H1 (cell line): ENCODE results near the gene LY86. TPM values are rescaled to one million over a fixed set of nuclear protein-coding genes. Genes with fewer than 3 reads are reported as not detected.

Experiments used
- BCL11A ChIP-seq, 2 experiments: IDR thresholded peaks; one replicate each; pipeline ENCODE4 v1.6.1; 2011; ENCODE audit warnings: low read depth in 2 of 2, low read length in 2 of 2, mild to moderate bottlenecking in 2 of 2
- HDAC6 ChIP-seq: IDR thresholded peaks from one replicate; pipeline ENCODE4 v1.7.1; 2012; ENCODE audit warnings: low read depth, mild to moderate bottlenecking, inconsistent platforms, low read length, moderate library complexity
- KDM5A ChIP-seq: fragments of 200-600 bp; IDR thresholded peaks from 2 replicates; pipeline ENCODE4 v1.7.1; 2012; ENCODE audit warnings: mild to moderate bottlenecking, low read length, inconsistent platforms, mixed read lengths
- polyA plus RNA-seq, 7 experiments: library from polyadenylated mRNA; depleted of rRNA in 3 of 7; stranded (reverse) in 5 of 7; unstranded in 2 of 7; fragments of >200 nt in 5 of 7; fragments of 200-250 nt in 2 of 7; gene quantifications; 1 replicate in 5 of 7; 2 replicates in 1 of 7; 4 replicates in 1 of 7; pipeline versions ENCODE4 v1.2.1 to v1.2.3, GENCODE V29; 2011 to 2013; ENCODE audit warnings: missing spikeins in 2 of 7, mixed read lengths in 2 of 7
- total RNA-seq: library from RNA; stranded (reverse); fragmentation: NEBNext Ultra II Directional; extraction: Animal tissue kit (Norgen Biotek cat#: 25700); gene quantifications from 2 replicates; pipeline ENCODE4 v1.2.1, GENCODE V29; 2021

LY86 gene
- total and polyA plus RNA-seq, 2 of the 8 experiments (the other 6 are each of a cell fraction or from before 2014, with no cell fraction given), result not detected

GRCh38 chr6:6631053-6631452 is 42.5 kb downstream of the LY86 start (continued):
- TF ChIP-seq BCL11A (IDR thresholded peaks at IDR 0.05; ENCODE audit: low read depth in 2 of 2, low read length in 2 of 2) (no peak), KDM5A (no peak), HDAC6 (no peak)
- TF ChIP-seq, all 59 proteins: peak for 0
